Measurements from ENCODE around the gene ATP5PD.
"Not testable (repeated sequence)": the region's sequence is repeated elsewhere in the genome, so short reads cannot be mapped to it uniquely, and the experiment has no call there.

Gene ATP5PD

DNA sequence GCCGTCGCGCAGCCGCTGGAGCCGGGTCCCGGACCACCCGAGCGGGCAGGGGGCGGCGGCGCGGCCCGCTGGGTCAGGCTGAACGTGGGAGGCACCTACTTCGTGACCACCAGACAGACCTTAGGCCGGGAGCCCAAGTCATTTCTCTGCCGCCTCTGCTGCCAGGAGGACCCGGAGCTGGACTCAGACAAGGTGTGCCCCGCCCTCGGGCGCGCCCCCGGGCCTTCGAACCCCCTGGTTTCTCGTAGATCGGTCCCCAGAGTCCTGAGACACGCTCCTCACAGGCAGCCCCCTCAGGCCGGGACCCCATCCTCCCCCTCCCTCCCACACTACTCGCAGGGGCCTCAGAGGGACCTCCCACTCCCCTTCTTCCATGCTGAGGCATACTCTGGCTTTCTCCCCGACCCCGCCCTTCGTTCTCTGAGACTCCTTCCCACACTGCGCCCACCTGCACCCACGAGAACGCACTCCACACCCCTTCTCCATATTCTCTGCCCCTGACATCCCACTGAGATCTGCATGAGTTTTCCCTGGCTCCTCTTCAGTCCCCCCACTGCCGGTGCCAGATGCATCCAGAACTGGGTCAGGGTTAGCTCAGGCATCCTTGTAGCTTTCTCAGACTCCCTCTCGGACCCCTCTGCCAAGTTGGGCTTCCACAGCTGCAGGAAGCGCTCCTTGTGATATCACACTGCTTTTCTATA lies 779 bp upstream of the ATP5PD start:
- DNase-seq (ENCODE audit: low read depth) = no peak
- TF ChIP-seq, protein P1, sequence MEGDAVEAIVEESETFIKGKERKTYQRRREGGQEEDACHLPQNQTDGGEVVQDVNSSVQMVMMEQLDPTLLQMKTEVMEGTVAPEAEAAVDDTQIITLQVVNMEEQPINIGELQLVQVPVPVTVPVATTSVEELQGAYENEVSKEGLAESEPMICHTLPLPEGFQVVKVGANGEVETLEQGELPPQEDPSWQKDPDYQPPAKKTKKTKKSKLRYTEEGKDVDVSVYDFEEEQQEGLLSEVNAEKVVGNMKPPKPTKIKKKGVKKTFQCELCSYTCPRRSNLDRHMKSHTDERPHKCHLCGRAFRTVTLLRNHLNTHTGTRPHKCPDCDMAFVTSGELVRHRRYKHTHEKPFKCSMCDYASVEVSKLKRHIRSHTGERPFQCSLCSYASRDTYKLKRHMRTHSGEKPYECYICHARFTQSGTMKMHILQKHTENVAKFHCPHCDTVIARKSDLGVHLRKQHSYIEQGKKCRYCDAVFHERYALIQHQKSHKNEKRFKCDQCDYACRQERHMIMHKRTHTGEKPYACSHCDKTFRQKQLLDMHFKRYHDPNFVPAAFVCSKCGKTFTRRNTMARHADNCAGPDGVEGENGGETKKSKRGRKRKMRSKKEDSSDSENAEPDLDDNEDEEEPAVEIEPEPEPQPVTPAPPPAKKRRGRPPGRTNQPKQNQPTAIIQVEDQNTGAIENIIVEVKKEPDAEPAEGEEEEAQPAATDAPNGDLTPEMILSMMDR (conservative IDR thresholded peaks at IDR 0.05; ENCODE audit: low read depth, low read length) = no peak

DNA sequence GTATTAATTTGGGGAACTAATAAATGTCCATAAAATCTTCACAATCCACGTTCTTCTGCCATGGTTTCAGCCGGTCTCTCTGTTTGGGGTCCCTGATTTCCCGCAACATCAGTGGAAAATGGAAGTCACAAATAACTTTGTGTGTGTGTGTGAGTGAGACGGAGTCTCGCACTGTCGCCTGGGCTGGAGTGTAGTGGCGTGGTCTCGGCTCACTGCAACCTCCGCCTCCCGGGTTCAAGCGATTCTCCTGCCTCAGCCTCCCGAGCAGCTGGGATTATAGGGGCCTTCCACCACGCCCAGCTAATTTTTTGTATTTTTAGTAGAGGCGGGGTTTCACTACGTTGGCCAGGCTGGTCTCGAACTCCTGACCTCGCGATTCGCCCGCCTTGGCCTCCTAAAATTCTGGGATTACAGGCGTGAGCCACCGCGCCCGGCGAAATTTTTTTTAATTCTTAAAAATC lies 793 bp downstream of the ATP5PD start:
- peak overlapping the region; percentile 100 for H3K4me3 ChIP-seq (ENCODE audit: low read depth, low read length)
- DNase-seq (ENCODE audit: low read depth) = not testable (repeated sequence)

More for the DNA sequence above, 779 bp upstream of the ATP5PD start:
- peak overlapping the region; percentile 100 for H3K4me3 ChIP-seq (ENCODE audit: low read depth, low read length)

DNA sequence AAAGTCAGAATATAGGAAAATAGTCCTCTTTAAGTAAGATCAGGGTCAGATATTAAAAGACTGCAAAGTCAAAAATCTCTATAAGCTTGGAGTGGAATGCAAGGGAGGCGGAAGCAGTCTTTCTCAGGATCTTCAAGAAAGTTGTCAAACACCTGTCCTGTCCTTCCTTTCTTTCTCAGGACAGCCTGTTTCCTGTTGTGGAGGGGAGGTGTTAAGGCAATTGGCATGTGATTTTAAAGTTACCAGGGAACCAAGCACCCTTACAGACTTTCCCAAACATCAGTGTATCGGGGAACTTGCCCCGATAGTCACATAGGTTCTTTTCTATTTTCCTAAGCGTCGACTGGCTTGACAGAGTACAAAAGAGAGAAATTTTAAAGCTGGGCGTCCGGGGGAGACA lies 2.1 kb downstream of the ATP5PD start:
- TF ChIP-seq, protein P1 (conservative IDR thresholded peaks at IDR 0.05; ENCODE audit: low read depth, low read length) = no peak
- H3K4me3 ChIP-seq (ENCODE audit: low read depth, low read length) = no peak overlapping the region
- DNase-seq (ENCODE audit: low read depth) = no peak

DNA sequence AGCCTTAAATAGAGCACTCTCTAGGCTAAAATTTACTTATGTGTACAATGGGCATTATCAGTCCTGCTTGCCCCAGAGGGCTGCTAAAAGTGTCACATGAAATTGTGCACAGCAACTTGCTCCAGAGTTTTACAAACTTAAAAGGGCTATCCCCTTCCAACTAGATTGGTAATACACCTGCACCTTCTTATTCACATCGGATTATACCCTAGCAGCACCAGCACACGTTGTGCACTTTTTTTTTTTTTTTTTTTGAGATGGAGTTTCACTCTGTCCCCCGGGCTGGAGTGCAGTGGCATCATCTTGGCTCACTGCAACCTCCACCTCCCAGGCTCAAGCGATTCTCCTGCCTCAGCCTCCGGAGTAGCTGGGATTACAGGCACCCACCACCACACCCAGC lies 3.0 kb downstream of the ATP5PD start:
- H3K4me3 ChIP-seq (ENCODE audit: low read depth, low read length); DNase-seq (ENCODE audit: low read depth): not testable (repeated sequence)

DNA sequence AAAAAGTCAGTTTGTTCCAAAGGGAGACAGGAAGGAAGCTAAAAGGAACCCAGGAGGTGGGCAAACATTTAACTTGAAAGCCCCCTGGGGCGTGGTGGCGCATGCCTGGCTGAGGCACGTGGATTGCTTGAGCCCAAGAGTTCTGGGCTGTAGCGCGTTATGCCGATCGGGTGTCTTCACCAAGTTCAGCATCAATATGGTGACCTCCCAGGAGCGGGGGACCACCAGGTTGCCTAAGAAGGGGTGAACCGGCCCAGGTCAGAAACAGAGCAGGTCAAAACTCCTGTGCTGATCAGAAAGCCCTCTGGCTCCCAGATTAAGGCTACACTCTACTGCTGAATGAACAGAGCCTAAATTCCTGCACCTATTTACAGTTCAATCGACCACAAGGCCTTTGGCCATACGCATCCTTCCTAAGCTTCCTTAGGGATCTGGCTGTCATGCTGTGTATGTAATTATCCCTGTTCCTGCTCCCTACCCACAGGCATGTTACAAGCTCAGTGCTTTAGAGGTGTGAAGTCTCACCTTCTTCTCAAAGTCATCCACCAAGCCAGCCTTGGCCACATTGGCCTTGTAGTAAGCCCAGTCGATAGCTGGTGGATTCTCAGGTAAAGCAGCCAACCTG lies 5.0 kb downstream of the ATP5PD start:
- TF ChIP-seq, protein P1 (conservative IDR thresholded peaks at IDR 0.05; ENCODE audit: low read depth, low read length) = no peak
- DNase-seq (ENCODE audit: low read depth) = no peak
- H3K4me3 ChIP-seq (ENCODE audit: low read depth, low read length) = no peak overlapping the region

DNA sequence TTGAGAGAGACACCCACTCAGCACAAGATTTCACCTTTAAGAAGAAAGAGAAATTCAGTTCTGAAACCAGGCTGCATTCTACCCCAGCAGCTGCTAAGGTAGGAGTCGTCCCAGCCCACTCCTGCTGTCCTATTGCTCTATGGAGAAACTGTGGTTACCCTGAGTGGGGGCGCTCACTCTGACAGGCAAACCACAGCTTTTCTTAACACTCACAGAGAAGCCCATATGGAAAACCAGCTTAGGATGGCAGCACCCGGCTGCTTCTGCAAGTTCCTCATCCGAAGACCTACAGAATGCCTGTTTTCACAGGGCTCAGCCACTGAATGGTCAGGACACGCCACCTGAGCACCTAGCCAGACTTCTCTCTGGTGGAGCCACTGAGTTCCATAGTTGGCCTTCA lies 7.5 kb downstream of the ATP5PD start:
- TF ChIP-seq, protein P1 (conservative IDR thresholded peaks at IDR 0.05; ENCODE audit: low read depth, low read length) = no peak
- no peak for DNase-seq (ENCODE audit: low read depth)
- no peak overlapping the region for H3K4me3 ChIP-seq (ENCODE audit: low read depth, low read length)

DNA sequence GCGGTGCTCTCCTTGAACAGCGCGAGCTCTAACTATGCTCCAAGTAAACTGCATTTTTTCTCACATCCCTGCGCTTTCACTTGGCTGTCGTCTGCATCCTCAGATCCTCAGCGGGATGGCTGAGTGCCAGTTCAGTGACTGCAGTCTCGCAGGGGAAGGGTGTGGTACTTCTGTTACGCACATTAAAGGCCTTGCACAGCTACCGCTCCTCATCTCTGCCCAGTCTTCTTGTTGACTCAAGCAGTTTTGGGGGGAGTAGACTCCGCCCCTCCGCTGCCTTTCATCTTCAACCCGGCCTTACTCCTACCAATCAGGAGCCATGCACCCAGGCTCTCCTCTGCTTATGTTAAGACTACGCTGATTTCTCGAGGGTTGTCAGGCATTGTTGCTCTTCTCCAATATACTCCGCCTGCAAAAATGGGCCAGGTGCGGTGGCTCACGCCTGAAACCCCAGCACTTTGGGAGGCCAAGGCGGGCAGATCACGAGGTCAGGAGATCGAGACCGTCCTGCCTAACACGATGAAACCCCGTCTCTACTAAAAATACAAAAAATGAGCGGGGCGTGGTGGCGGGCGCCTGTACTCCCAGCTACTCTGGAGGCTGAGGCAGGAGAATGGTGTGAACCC lies 10.0 kb downstream of the ATP5PD start:
- DNase-seq (ENCODE audit: low read depth) = peak; percentile 8
- H3K4me3 ChIP-seq (ENCODE audit: low read depth, low read length) = no peak overlapping the region

More for the DNA sequence above, 10.0 kb downstream of the ATP5PD start:
- TF ChIP-seq, protein P1 (conservative IDR thresholded peaks at IDR 0.05; ENCODE audit: low read depth, low read length) = no peak

Measured in choroid plexus epithelial cell (primary cell).